Adrenal gland (tissue), 5 donors: ENCODE measurements around the gene HORMAD2.

ENCODE experiments used
- POLR2A ChIP-seq, 2 donors: fragments of 450-650 bp; IDR thresholded peaks; one replicate each; pipeline ENCODE4 v1.6.1; 2017; ENCODE audit warnings: antibody characterized with exemption in 2 of 2, mild to moderate bottlenecking in 2 of 2, moderate library complexity in 1 of 2
- TF ChIP-seq, protein P1 (sequence below), 6 experiments: fragments of 450-650 bp in 4 of 6; fragments of 200-600 bp in 2 of 6; sonication (generic) in 1 of 6; IDR thresholded peaks; 1 replicate in 5 of 6; 2 replicates in 1 of 6; pipeline versions ENCODE4 v1.5.1 to v1.8.0; 2016 to 2021; ENCODE audit warnings: antibody characterized with exemption in 6 of 6, mild to moderate bottlenecking in 2 of 6, moderate library complexity in 1 of 6
- donor health status: DM: no; HTN: no; CAD: no.

DNA sequence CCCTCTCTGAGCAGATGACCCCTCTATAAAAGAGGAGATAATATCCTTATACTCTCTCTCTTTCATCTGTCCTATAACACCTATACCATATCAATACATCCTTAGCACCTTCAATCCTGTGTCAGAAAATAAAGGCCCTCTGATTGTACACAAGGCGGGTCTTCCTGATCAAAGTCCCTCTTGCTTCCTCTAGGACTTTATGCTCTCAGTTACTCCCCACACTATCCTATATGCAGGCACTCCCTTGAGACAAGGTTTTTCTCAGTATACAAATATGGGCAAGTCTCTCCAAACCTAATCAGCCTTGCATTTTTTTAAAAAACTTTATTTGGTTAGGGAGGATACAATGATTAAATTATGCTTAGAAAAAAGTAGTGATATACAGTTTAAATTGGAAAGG lies 17.3 kb upstream of the HORMAD2 start:
- TF ChIP-seq, protein P1, sequence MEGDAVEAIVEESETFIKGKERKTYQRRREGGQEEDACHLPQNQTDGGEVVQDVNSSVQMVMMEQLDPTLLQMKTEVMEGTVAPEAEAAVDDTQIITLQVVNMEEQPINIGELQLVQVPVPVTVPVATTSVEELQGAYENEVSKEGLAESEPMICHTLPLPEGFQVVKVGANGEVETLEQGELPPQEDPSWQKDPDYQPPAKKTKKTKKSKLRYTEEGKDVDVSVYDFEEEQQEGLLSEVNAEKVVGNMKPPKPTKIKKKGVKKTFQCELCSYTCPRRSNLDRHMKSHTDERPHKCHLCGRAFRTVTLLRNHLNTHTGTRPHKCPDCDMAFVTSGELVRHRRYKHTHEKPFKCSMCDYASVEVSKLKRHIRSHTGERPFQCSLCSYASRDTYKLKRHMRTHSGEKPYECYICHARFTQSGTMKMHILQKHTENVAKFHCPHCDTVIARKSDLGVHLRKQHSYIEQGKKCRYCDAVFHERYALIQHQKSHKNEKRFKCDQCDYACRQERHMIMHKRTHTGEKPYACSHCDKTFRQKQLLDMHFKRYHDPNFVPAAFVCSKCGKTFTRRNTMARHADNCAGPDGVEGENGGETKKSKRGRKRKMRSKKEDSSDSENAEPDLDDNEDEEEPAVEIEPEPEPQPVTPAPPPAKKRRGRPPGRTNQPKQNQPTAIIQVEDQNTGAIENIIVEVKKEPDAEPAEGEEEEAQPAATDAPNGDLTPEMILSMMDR (IDR thresholded peaks at IDR 0.05): no peak
- TF ChIP-seq POLR2A (IDR thresholded peaks at IDR 0.05): no peak
